IMR-90 (cell line): ENCODE measurements around the gene CD300LG.

ENCODE experiments used
- BHLHE40 ChIP-seq: fragments of 150-350 bp; IDR thresholded peaks from 2 replicates; pipeline ENCODE4 v1.6.1; 2016; ENCODE audit warnings: mild to moderate bottlenecking, low read depth, low read length
- CTCF ChIP-seq: conservative IDR thresholded peaks from 2 replicates; pipeline ENCODE4 v1.5.1; 2012; ENCODE audit warnings: mild to moderate bottlenecking, low read depth, low read length, improper control_type of control experiment
- ELK1 ChIP-seq: fragments of 150-350 bp; IDR thresholded peaks from 2 replicates; pipeline ENCODE4 v1.6.1; 2016; ENCODE audit warnings: low read depth, mild to moderate bottlenecking, low read length, moderate library complexity, borderline replicate concordance
- MAFK ChIP-seq: IDR thresholded peaks from 2 replicates; pipeline ENCODE4 v1.6.1; 2012; ENCODE audit warnings: low read depth, low read length, improper control_type of control experiment
- MAZ ChIP-seq: IDR thresholded peaks from 2 replicates; pipeline ENCODE4 v1.6.1; 2012; ENCODE audit warnings: low read depth, mild to moderate bottlenecking, low read length, improper control_type of control experiment, moderate library complexity, borderline replicate concordance
- MXI1 ChIP-seq: IDR thresholded peaks from 2 replicates; pipeline ENCODE4 v1.6.1; 2012; ENCODE audit warnings: low read depth, mild to moderate bottlenecking, low read length, moderate library complexity, borderline replicate concordance
- NFE2L2 ChIP-seq: fragments of 150-350 bp; IDR thresholded peaks from 2 replicates; pipeline ENCODE4 v1.6.1; 2016; ENCODE audit warnings: low read depth, mild to moderate bottlenecking, low read length
- POLR2A ChIP-seq: IDR thresholded peaks from 2 replicates; pipeline ENCODE4 v1.6.1; 2012; ENCODE audit warnings: mild to moderate bottlenecking, low read depth, low read length
- RAD21 ChIP-seq: IDR thresholded peaks from 2 replicates; pipeline ENCODE4 v1.6.1; 2012; ENCODE audit warnings: low read length, improper control_type of control experiment
- RFX5 ChIP-seq: IDR thresholded peaks from 2 replicates; pipeline ENCODE4 v1.8.0; 2012; ENCODE audit warnings: low read depth, mild to moderate bottlenecking, low read length, moderate library complexity
- TF ChIP-seq, protein P1 (sequence below): fragments of 150-350 bp; IDR thresholded peaks from 2 replicates; pipeline ENCODE4 v1.6.1; 2017; ENCODE audit warnings: mild to moderate bottlenecking, antibody characterized with exemption, low read length, low read depth

- TF ChIP-seq CTCF, result no peak
- no peak for TF ChIP-seq RAD21
- no peak for TF ChIP-seq NFE2L2
- TF ChIP-seq, protein P1, sequence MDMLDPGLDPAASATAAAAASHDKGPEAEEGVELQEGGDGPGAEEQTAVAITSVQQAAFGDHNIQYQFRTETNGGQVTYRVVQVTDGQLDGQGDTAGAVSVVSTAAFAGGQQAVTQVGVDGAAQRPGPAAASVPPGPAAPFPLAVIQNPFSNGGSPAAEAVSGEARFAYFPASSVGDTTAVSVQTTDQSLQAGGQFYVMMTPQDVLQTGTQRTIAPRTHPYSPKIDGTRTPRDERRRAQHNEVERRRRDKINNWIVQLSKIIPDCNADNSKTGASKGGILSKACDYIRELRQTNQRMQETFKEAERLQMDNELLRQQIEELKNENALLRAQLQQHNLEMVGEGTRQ, result no peak
- no peak for TF ChIP-seq BHLHE40
- no peak for TF ChIP-seq RFX5
- TF ChIP-seq POLR2A, result no peak
- no peak for TF ChIP-seq MAZ
- TF ChIP-seq MXI1, result no peak
- no peak for TF ChIP-seq MAFK
- TF ChIP-seq ELK1, result no peak
Observed at GRCh38 chr17:43875476-43876147, 28.6 kb downstream of the CD300LG start.
